Activated CD4-positive, alpha-beta T cell treated with anti-CD3 and anti-CD28 coated beads for 24 hours (primary cell): ENCODE results near the gene HOXC10.

ENCODE experiments used
- DNase-seq, 2 donors: peaks; one replicate each; pipeline ENCODE4 v3.0.0-alpha.2; 2020; ENCODE audit warnings: low read depth in 2 of 2

The HOXC10 gene

DNA sequence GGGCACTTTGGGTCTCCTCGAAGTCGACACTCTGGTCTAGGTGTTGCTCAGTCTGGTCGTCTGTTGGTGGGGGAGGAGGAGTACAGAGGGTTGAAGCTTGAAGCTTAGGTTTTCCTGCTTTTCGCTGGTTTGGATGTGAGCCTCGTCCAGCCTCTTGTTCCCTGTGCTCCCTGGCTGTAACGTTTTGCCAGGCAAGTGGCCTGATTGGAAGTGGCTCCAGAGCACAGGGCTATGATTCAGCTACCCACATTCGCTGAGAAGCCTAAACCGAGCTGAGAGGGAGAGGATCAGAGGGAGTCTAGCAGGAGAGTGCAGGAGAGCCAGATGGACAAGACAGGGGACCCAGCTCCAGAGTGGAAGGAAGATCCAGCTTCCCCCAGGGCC is 6.1 kb downstream of the HOXC10 start:
- no peak for DNase-seq

DNA sequence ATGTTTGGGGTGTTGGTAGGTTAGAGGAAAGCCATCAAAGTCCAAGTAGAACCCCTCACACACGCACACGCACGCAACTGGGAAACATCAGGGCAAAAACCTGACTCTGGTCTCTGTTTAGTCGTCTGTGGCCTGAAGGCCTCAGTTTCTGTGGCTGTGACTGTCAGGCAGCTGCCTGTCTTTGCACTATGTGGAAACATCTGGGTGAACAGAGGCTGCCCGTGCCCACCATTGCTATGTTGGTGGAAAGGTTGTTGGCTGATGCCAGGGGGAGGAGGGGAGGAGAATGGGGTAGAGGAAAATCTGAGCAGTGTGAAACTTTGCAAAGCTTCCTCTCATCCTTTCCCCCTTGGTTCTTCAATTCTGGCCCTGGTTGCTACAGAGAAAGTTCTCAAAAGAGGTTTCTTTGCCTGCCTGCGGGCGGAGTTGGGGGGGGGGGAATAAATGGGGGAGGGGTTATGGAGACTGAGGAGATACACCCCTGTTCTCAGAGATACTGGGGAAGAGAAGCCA is 7.5 kb downstream of the HOXC10 start:
- DNase-seq: no peak

DNA sequence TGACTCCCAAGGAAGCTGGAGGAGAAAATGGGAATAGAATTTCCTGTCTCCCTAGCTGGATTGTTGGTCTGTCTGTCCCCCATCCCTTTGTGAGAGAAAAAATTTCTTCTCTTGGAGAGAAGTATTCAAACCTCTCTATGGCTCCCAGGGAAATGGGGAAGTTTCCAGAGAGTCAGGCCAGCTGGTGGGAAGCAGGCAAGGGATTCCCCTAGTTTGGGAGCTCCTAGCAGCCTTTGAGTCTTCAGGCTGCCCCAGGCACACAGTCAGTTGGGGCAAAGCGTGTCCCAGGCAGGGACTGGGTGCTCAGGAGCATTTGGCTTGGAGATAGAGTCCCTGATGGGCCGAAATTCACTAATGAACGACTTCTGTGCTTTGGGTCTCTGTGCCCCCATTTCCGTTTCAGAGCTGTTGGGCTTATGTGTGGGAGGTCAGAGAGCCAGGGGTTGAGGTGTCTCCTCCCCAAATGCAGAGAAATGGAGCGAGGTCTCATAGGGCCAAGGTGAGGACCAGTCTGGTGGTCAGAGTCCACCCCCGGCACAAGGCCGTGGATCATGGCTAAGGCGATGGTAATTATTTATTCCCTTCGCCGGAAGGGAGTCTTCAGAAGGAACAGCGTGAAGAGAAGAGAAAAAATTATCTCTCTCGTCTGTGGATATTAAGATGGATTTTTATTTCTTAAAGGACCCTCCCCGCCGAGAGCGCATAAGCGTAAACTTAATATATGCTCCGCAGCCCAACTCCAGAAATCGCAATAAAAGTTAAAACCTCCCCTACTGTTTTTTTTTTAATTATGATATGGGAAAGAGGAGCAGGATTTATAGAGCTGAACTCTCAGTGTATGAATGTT is 8.4 kb downstream of the HOXC10 start:
- no peak for DNase-seq

- no peak for DNase-seq
These were observed 9.0 kb downstream of the HOXC10 start for GRCh38 chr12:53994009-53994263.

- DNase-seq: no peak
These were observed 9.5 kb downstream of the HOXC10 start for GRCh38 chr12:53994264-53995001.

GRCh38 chr12:53995002-53995377 is 10.0 kb downstream of the HOXC10 start:
- no peak for DNase-seq

DNA sequence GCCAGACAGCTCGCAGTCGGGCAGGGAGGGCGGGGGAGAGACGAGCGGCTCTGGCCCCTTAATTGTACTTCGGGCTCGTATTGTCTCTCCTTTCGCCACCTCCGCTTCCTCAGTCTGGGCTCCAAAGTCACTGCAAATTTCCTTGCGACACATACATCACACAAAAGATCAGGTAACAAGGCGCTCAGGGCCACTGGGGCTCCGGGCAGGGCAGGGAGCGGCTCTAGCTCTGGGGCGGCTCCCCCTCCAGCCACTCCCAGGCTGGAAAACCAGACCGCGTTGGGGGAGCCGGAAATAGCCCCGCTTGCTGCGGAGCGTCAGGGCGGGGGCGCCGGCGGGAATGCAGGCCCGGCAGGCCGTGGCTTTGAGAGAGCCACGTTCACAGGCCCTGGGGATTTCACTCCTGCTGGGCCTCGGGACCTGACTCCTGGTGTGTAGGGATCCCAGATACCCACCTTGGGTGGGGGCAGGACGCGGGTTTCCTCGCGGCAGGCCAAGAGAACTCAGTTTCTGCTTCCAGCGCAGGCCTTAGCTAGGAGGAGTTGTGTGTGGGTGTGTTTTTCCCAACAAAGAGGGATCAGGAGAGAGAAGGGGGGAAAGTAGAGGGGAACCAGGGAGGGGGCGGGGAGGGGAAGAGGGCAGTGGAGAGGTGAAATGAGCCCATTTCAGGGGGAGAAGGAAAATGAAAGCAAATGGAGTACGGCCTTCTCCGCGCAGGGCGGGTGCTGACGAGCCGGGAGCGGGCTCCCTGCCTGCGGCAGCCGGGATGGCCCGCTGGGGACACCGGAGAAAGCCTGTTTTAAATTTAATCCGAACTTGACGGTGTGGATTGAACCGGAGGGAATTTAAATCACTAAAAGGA is 10.7 kb downstream of the HOXC10 start:
- no peak for DNase-seq

DNA sequence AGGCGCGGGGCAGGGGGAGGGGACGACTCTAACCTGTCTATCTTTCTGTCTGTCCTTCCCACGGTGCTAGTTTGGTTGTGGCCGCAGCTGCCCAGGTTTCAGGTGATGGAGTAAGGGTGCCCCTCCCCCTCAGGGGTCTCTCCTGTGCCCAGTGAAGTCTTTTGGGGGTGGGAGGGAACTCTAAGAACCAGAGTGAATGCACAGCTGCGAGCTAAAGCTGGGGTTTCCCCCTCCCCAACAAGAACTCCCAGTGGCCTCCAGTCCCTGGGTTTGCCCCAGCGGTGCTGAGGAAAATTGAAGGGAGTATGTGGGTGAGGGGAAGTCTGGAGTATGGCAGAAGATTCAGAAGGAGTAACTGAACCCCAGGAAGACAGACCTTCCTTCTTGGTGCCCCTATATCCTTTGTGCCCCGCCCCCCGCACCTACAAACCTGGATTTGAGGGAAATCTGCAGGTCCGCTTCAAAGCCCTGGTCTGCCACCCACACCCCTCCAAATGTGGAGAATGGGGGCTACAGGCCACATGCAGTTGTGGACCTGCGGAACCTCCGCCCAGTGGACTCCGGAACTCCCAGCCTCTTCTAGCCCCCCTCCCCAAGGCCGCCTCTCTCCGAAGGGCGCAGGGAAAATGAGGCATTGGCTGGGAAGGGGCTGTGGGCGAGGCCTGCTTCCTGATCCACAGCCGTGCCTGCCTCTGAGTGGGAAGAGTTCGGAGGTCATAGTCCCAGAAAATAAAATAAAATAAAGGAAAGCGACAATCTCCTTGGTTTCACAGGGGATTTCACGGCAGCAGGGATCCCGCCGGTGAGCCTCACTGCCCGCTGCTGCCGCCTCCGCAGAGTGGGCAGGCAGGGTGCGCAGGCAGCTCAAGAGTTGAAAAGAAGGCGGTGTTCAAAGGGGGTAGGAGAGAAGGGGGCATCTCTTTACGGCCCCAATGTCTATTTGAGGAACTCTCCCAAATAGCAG is 11.6 kb downstream of the HOXC10 start:
- no peak for DNase-seq

DNA sequence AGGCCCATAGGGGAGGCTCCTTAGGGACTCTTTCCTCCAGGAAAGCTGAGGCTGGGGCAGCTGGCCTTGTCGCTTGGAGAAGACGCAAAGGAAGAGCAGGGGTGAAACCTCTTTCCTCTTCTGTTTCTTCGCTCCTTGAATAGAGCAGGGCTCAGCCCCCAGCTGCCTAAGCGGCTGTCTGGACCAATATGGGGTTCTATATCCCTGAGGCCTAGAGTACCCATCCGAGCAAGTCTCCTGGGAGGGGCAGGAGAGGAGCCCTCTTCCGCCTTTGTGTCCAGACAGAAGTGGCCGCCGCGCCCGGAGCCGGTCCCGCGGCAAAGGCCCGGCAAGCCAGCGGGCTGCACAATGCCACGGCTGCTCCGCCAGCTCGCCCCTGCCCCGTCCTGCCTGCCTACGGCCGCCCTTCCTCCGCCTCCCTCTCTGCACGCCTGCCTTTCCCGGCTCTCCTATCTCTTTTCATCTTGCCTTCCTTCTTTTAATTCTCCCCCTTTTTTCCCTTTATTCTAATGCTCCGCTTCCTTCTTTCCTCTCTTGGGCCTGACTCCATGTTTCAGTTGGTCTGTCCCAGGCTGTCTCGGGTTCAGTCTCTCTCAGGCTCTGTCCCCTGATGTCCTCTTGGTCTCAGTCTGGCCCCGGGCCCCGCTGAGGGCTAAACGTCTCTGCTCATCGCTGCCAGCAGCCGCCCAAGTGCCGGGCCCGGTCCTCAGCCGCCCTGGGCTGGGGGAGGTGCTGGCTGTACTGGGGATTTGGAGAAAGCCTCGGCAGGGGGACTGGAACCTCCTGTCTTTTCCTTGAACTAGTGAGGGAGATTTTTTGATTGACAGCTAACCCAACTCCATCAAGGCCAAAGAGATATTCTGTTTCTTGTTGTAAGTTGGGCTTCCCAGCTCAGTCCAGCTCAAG is 12.5 kb downstream of the HOXC10 start:
- DNase-seq: no peak

GRCh38 chr12:53998110-53998899 is 13.4 kb downstream of the HOXC10 start:
- DNase-seq: no peak

GRCh38 chr12:53998900-53999236 is 13.9 kb downstream of the HOXC10 start:
- no peak for DNase-seq

DNA sequence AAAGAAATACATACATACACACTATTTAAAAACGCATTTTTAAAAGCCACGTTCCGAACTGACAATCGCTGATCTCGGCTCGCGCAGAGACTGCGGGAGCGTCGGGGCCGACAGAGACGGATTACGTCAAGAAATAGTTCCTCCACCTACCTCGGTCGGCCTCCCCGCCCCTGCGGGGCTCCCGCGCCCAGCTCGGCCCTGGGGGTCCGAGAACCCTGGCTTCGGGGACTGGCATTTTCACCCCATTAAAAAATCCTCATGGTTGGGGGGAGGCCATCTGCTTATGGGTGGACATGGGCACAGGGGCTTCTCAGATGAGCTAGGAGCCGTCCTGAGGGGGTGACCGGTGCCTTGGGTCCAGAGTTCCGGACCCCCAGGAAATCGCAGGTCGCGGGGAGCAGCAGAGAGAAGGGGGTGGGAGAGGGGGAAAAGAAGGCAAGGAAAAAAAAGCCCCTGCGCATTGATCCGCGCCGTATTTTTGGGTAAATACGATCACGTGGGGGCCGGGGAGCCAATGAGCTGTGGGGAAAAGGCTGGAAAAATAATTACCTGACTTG is 14.7 kb downstream of the HOXC10 start:
- no peak for DNase-seq

DNA sequence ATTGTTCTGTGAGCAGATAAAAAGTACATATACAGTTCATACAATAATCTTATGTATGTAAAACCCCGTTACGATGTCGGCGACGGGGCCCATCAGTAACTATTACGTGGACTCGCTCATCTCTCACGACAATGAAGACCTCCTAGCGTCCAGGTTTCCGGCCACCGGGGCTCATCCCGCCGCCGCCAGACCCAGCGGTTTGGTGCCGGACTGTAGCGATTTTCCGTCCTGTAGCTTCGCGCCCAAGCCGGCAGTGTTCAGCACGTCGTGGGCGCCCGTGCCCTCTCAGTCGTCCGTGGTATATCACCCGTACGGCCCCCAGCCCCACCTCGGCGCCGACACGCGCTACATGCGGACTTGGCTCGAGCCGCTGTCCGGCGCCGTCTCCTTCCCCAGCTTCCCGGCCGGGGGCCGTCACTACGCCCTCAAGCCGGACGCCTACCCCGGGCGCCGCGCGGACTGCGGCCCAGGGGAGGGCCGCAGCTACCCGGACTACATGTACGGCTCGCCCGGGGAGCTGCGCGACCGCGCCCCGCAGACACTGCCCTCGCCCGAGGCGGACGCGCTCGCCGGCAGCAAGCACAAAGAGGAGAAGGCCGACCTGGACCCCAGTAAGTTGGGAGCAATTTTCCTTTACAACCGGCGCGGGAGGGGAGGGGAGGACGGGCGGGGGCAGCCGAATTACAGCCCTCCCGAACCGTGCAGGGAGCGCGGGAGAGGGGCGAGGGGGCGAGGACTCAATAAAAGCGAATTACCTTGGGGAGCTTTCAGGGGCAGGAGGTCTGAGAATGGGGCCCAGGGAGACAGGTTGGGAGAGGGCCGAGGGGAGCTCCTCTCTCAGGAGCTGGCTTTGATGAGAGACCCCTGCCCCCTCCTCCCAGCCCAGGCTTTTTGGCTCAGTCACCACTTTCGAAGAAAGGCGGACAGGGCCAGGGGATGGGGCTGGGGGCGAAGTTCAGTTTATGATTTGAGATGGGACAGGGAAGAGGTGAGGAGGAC is 15.5 kb downstream of the HOXC10 start, which contains the start of gene HOXC9:
Gene HOXC9 (plus strand): TSS at position 46 of the 999 bp plus-strand sequence. CDS start 28 bp downstream, at position 74.
- no peak for DNase-seq

DNA sequence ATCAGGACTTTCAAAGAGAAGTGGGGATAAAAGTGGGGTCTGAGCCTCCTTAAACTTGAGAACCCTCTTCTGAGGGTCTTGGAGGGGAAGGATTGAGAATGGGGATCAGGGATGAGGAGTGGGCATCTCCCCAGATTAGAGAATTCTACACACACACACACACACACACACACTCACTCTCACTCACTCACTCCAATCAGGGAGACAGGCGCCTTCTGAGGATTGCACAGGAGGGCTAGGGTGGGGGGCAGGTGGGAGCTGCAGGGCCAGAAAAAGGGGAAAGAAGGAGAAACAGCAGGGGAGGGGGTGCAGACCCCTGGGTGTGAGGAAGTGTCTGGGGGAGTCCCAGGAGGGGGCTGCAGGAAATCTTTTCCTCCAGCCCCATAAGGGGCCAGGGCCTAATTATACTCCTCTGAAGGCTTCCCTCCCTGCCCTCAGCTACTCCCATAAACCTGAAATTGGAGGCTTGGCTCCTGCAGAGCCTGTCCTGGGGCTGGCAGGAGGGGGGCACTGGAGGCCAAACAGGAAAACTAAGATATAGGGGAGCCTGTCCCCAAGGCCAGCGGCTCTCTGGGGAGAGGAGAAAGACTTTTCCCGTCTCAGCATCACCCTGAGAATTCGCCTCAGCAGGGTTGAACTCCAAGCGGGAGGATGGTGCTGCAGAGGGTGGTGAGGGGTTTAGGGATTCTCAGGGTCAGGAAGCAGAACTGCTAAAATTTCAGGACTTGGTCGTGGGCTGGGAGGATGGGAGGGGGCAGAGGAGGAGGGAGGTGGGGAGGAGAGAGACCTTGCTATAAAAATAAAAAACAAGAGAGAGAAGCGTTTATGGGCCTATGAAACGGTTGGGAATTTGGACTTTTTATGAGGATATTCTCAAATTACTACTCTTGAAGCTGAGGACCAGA is 16.6 kb downstream of the HOXC10 start:
- DNase-seq: no peak

GRCh38 chr12:54002278-54002914 is 17.4 kb downstream of the HOXC10 start:
- no peak for DNase-seq

DNA sequence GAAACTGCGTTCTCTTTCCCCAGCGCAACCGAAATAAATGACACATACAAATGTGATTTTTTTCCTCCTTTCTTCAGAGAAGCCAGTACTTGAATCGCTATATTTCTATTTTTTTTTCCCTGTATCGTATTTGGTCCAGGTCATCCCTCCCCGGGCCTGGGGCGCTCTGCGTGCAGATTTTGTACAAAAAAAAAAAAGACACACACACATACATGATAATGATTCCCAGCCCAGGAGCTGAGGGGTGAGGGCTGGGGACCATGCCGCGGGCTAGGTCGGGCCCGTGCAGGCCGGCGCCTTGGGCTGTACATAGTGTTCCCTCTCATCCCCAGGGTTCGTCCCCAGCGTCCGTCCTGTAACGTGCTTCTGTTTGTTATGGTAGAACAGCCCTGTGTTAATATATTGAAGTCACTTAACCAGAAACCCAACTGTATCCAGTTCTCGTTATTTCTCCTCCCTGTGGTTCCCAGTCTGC is 18.0 kb downstream of the HOXC10 start:
- DNase-seq: no peak
